ENCODE data around the gene MLLT6. TPM values are rescaled to one million over a fixed set of nuclear protein-coding genes. Genes with fewer than 3 reads are reported as not detected.

MLLT6 gene
- total and polyA plus RNA-seq, 10 of the 15 experiments (the other 5 are each of a cell fraction or from before 2014, with no cell fraction given), result 4.8 to 105 (median 36.3) TPM

DNA sequence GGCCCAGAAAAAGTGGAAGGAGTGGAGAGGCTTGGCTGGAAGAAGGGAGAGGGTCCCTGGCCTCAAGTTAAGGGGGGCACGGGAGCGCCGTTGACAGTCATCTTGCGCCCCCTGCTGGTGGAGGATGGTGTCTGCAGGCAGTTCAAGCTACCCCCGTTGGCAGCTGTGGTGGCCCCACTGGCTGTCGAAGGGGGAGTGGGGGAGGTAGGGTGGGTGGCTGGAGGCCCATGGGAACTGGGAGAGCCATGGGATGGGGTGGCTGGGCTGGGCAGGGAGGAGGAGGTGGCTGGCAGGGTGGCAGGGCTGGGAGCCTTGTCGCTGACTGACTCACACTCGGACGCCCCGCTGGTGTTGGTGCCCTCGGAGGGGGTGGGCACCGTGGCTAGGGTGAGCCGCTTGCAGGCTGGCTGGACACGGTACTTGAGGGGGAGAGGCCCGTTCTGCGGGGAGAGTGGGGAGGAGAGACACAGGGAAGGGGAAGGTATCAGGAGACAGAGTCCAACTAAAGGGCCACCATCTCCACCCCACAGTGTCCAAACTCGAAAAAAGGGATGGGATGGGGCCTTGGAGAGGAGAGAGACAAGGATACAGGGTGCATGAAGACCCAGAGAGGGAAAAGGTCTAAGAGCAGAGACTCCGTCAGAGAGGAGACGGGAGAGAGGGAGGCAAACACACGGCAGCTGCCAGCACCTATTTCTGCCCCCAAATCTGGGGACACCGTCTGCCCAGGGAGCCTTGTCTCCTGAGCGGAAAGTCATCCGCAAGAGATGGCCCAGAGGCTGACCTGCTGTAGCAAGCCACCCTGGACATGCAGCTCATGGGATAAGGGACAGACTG, 30.3 kb downstream of the MLLT6 start:
- intact Hi-C loops (cut with micrococcal nuclease; ENCODE audit: unreplicated experiment) (loop anchor here (1.0 kb wide), 1 partner anchor 58 kb away; no protein-coding TSS in a partner anchor), in situ Hi-C loops (cut with MboI) (no loop called here)
- Histone ChIP-seq H3K79me2 (ENCODE audit: control insufficient read depth, insufficient read depth, low read length) (peaks cover 12% of the 10 kb centered on the region), H3K9me3 (replicated peaks; ENCODE audit: control insufficient read depth, insufficient read depth, low read length) (no peaks in the 10 kb centered on the region), H3K9ac (ENCODE audit: control insufficient read depth, insufficient read depth, low read length) (no peak overlapping the region), H3K4me2 (ENCODE audit: control insufficient read depth, insufficient read depth) (no peak overlapping the region), H4K20me1 (ENCODE audit: control insufficient read depth, insufficient read depth) (no peaks in the 10 kb centered on the region), H3K27ac (ENCODE audit: control insufficient read depth, insufficient read depth) (no peak overlapping the region), H3K4me3 (no peak overlapping the region), H2AFZ (ENCODE audit: control insufficient read depth, low read depth, low read length) (no peak overlapping the region), H3K4me1 (ENCODE audit: control insufficient read depth, insufficient read depth, low read length) (peaks cover 20% of the 10 kb centered on the region), H3K27me3 (replicated peaks in 1 of 2; ENCODE audit: control insufficient read depth in 2 of 2, insufficient read depth in 2 of 2, low read length in 1 of 2) (no peaks in the 10 kb centered on the region), H3K36me3 (ENCODE audit: control insufficient read depth in 2 of 2, insufficient read depth in 2 of 2, low read length in 1 of 2) (peaks cover 4 to 22% of the 10 kb centered on the region in 2 experiments; a peak in 3 of 4 replicates)
- BruUV-seq (replicated peaks), result TSS peak; percentile 58
- POLR2A ChIA-PET, result interaction anchor here (0.6 to 1.0 kb wide), 3 partner anchors 57 to 134 kb away, joined by 4 to 5 read pairs (median 4); no protein-coding TSS in a partner anchor
- SMC1A ChIA-PET (ENCODE audit: uncharacterized antibody, unreplicated experiment), result interaction anchor here (0.6 to 4.6 kb wide), 10 partner anchors 11 to 223 kb away, joined by 3 to 50 read pairs (median 4); partner anchors contain the start of genes EPOP, MLLT6 and PSMB3
- CTCF ChIA-PET, result interaction anchor here (0.6 to 5.0 kb wide), 32 partner anchors 10 to 418 kb away, joined by 3 to 170 read pairs (median 4); partner anchors contain the start of genes EPOP, PCGF2, PSMB3 and RPL23
- peak; percentile 57 for ATAC-seq
- FAIRE-seq, result no peak
- WGBS (ENCODE audit: insufficient coverage, insufficient replicate concordance, low lambda C conversion rate, missing lambda C conversion rate), result 44% methylated on average over 23 of the region's 23 CpGs
- TF ChIP-seq RAD21 (IDR thresholded peaks at IDR 0.05; ENCODE audit: insufficient read depth, low read depth, low read length) (peak; percentile 75), NBN (IDR thresholded peaks at IDR 0.05) (0 out of 2 replicates have a peak, but pooled peaks have one; percentile 26), YY1 (IDR thresholded peaks at IDR 0.05; ENCODE audit: low read depth, low read length) (0 out of 2 replicates have a peak, but pooled peaks have one; percentile 38), SMC3 (IDR thresholded peaks at IDR 0.05; ENCODE audit: borderline replicate concordance, low read length) (peak; percentile 77), BHLHE40 (IDR thresholded peaks at IDR 0.05; ENCODE audit: borderline replicate concordance in 1 of 2, low read depth in 2 of 2, low read length in 1 of 2) (0 out of 4 replicates have a peak, but pooled peaks of 1 of the 2 experiments have one; percentile 42), NFYB (IDR thresholded peaks at IDR 0.05; ENCODE audit: insufficient read depth, low read depth, low read length) (no peak), HDGF (IDR thresholded peaks at IDR 0.05) (peak; percentile 91), MEF2B (IDR thresholded peaks at IDR 0.05; ENCODE audit: partially characterized antibody, poor library complexity, severe bottlenecking) (peak; percentile 19)
- TF ChIP-seq, protein P1, sequence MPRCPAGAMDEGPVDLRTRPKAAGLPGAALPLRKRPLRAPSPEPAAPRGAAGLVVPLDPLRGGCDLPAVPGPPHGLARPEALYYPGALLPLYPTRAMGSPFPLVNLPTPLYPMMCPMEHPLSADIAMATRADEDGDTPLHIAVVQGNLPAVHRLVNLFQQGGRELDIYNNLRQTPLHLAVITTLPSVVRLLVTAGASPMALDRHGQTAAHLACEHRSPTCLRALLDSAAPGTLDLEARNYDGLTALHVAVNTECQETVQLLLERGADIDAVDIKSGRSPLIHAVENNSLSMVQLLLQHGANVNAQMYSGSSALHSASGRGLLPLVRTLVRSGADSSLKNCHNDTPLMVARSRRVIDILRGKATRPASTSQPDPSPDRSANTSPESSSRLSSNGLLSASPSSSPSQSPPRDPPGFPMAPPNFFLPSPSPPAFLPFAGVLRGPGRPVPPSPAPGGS (IDR thresholded peaks at IDR 0.05; ENCODE audit: borderline replicate concordance, insufficient read depth, low read depth, low read length, poor library complexity, severe bottlenecking), result no peak
- TF ChIP-seq, protein P2, sequence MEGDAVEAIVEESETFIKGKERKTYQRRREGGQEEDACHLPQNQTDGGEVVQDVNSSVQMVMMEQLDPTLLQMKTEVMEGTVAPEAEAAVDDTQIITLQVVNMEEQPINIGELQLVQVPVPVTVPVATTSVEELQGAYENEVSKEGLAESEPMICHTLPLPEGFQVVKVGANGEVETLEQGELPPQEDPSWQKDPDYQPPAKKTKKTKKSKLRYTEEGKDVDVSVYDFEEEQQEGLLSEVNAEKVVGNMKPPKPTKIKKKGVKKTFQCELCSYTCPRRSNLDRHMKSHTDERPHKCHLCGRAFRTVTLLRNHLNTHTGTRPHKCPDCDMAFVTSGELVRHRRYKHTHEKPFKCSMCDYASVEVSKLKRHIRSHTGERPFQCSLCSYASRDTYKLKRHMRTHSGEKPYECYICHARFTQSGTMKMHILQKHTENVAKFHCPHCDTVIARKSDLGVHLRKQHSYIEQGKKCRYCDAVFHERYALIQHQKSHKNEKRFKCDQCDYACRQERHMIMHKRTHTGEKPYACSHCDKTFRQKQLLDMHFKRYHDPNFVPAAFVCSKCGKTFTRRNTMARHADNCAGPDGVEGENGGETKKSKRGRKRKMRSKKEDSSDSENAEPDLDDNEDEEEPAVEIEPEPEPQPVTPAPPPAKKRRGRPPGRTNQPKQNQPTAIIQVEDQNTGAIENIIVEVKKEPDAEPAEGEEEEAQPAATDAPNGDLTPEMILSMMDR (IDR thresholded peaks at IDR 0.05 in 2 of 3, conservative IDR thresholded peaks at IDR 0.05 in 1 of 3; ENCODE audit: control insufficient read depth in 2 of 3, extremely low read depth in 1 of 3, insufficient read depth in 1 of 3, low read depth in 3 of 3, low read length in 3 of 3), result peak; percentile 92 to 96 (median 95); a peak in 5 of 6 replicates
- RAD21 ChIA-PET (ENCODE audit: unreplicated experiment), result interaction anchor here (0.6 to 3.3 kb wide), 17 partner anchors 11 to 246 kb away, joined by 3 to 66 read pairs (median 3); partner anchors contain the start of gene EPOP
- DNase-seq (ENCODE audit: low read depth, low spot score), result no peak
